Breast epithelium (tissue), 4 donors: Measurements from ENCODE around the gene FRMD4A. TPM values are rescaled to one million over a fixed set of nuclear protein-coding genes. Genes with fewer than 3 reads are reported as not detected.

Experiments
- DNase-seq, 2 donors: peaks; one replicate each; pipeline ENCODE4 v3.0.0-alpha.2; 2019; ENCODE audit warnings: low spot score in 2 of 2
- H3K27ac ChIP-seq, 2 donors: fragments of 200-600 bp; sonication (generic) in 1 of 2; one replicate each; pipeline ENCODE4 v1.5.1; 2016 to 2019; ENCODE audit warnings: mild to moderate bottlenecking in 1 of 2
- H3K27me3 ChIP-seq, 2 donors: fragments of 200-600 bp; sonication (generic) in 1 of 2; one replicate each; pipeline versions ENCODE4 v1.5.1 to v1.6.0; 2017 to 2019; ENCODE audit warnings: control low read depth in 1 of 2, mild to moderate bottlenecking in 1 of 2
- H3K36me3 ChIP-seq: fragments of 200-600 bp; one replicate; pipeline ENCODE4 v1.5.1; 2019
- H3K4me1 ChIP-seq, 2 donors: fragments of 200-600 bp; sonication (generic); one replicate each; pipeline ENCODE4 v1.5.1; 2016 to 2019; ENCODE audit warnings: control low read depth in 1 of 2
- H3K4me3 ChIP-seq, 3 donors: fragments of 200-600 bp; sonication (generic); 1 replicate in 2 of 3; 2 replicates in 1 of 3; pipeline ENCODE4 v1.5.1; 2016 to 2019; ENCODE audit warnings: mild to moderate bottlenecking in 3 of 3, moderate library complexity in 2 of 3
- H3K9me3 ChIP-seq, 2 donors: fragments of 200-600 bp; sonication (generic) in 1 of 2; one replicate each; pipeline ENCODE4 v1.5.1; 2016 to 2019; ENCODE audit warnings: control low read depth in 1 of 2
- POLR2A ChIP-seq: fragments of 450-650 bp; IDR thresholded peaks from one replicate; pipeline ENCODE4 v1.6.1; 2016; ENCODE audit warnings: antibody characterized with exemption, mild to moderate bottlenecking, moderate library complexity
- POLR2AphosphoS5 ChIP-seq, 3 donors: sonication (generic); formaldehyde crosslinking; IDR thresholded peaks; one replicate each; pipeline ENCODE4 v1.6.1; 2017; ENCODE audit warnings: antibody characterized with exemption in 3 of 3
- intact Hi-C: fragments of 100-400 bp; cut with DNase I; formaldehyde crosslinking; loops from one replicate; pipeline ENCODE4 v1.15.1; 2023; ENCODE audit warnings: low total_unique reads
- total RNA-seq, 3 donors: library from RNA; depleted of rRNA; stranded (reverse); fragments of >200 nt; gene quantifications; one replicate each; pipeline ENCODE4 v1.1.0, GENCODE V29; 2016
- TF ChIP-seq, protein P1 (sequence below), 3 donors: fragments of 450-650 bp; IDR thresholded peaks; one replicate each; pipeline ENCODE4 v1.5.1; 2016 to 2017; ENCODE audit warnings: antibody characterized with exemption in 3 of 3, mild to moderate bottlenecking in 3 of 3, moderate library complexity in 3 of 3

Gene FRMD4A
- total RNA-seq, 3 donors from 2014 or later: 27.5 to 107 (median 34.4) TPM

DNA sequence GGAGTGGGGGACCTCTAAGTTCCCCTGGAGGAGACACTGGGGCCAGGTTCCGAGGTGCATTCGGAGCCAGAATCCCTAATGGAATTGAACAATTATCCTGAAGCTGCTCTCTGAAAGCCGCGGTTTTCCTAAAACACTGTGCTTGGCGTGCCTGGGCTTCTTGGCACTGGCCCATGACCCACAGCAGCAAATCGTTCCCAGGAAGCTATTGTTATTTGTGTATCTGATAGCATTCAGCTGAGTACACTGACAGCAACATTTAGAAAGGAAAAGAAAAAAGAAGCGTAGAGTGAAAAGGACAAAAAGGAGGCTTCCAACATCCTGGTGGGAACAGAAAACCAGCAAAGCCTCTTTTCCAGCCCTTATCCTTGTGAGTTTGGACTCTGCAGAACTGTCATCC is 339.8 kb downstream of the FRMD4A start:
- H3K27me3 ChIP-seq: no peaks in the 10 kb centered on the region
- intact Hi-C loops: no loop called here
- TF ChIP-seq POLR2A (no peak), POLR2AphosphoS5 (IDR thresholded peaks at IDR 0.05) (no peak)
- TF ChIP-seq, protein P1, sequence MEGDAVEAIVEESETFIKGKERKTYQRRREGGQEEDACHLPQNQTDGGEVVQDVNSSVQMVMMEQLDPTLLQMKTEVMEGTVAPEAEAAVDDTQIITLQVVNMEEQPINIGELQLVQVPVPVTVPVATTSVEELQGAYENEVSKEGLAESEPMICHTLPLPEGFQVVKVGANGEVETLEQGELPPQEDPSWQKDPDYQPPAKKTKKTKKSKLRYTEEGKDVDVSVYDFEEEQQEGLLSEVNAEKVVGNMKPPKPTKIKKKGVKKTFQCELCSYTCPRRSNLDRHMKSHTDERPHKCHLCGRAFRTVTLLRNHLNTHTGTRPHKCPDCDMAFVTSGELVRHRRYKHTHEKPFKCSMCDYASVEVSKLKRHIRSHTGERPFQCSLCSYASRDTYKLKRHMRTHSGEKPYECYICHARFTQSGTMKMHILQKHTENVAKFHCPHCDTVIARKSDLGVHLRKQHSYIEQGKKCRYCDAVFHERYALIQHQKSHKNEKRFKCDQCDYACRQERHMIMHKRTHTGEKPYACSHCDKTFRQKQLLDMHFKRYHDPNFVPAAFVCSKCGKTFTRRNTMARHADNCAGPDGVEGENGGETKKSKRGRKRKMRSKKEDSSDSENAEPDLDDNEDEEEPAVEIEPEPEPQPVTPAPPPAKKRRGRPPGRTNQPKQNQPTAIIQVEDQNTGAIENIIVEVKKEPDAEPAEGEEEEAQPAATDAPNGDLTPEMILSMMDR (IDR thresholded peaks at IDR 0.05): no peak
- peak overlapping the region; percentile 81 to 90 for H3K27ac ChIP-seq
- no peaks in the 10 kb centered on the region for H3K9me3 ChIP-seq
- peaks cover 0 to 23% of the 10 kb centered on the region in 2 donors for H3K4me1 ChIP-seq
- peak overlapping the region; percentile 16 to 51 (median 18) for H3K4me3 ChIP-seq
- no peaks in the 10 kb centered on the region for H3K36me3 ChIP-seq
- peak in 1 of 2 donors; percentile 39 for DNase-seq

DNA sequence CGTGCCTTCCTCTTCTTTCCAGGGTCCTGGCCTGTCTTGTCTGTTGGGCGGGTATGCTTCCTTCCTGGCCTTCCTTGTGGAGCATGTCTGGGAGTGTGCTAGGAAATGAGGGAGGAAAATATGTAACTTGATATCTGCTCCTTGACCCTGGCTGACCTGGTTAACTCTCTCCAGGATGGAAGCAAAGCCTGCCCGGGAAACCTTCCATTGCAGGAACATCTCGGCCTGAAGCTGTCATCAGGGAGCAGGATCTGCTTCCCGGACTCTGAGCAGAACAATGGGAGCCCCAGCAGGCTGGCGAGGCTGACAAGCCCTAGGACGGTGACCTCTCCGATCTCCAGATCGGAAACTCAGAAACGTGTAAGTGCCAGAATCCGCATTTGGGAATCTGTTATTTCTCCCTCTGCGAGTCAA is 340.3 kb downstream of the FRMD4A start:
- DNase-seq: no peak
- no peaks in the 10 kb centered on the region for H3K27me3 ChIP-seq
- intact Hi-C loops: no loop called here
- peaks cover 0 to 23% of the 10 kb centered on the region in 2 donors for H3K4me1 ChIP-seq
- peak overlapping the region; percentile 16 to 51 (median 18) for H3K4me3 ChIP-seq
- no peaks in the 10 kb centered on the region for H3K9me3 ChIP-seq
- H3K27ac ChIP-seq: peak overlapping the region; percentile 81 to 90
- H3K36me3 ChIP-seq: no peaks in the 10 kb centered on the region
- TF ChIP-seq, protein P1 (IDR thresholded peaks at IDR 0.05): no peak
- TF ChIP-seq POLR2A: no peak
- TF ChIP-seq POLR2AphosphoS5 (IDR thresholded peaks at IDR 0.05): peak in 1 of 3 donors; percentile 32

DNA sequence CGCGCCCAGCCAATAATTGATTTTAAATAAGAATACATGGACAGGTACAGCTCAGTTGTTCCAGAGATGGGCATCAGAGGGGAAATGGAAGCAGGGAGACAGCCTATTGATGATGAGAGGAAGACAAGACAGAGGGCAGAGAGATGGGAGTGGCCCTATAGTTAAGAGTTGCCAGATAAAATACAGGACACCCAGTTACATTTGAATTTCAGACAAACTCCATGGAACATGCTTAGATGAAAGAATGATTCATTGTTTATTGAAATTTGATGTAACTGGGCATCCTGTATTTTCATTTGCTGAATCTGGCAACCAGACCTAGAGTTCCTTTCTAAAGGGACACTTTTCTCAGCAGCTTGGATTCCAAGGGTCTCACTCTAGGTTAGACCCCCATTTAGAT is 341.1 kb downstream of the FRMD4A start:
- Histone ChIP-seq H3K27me3 (no peaks in the 10 kb centered on the region), H3K9me3 (no peaks in the 10 kb centered on the region), H3K4me3 (no peak overlapping the region), H3K36me3 (no peaks in the 10 kb centered on the region), H3K4me1 (peaks cover 0 to 23% of the 10 kb centered on the region in 2 donors), H3K27ac (peak overlapping the region; percentile 81 to 90)
- TF ChIP-seq POLR2A (no peak), POLR2AphosphoS5 (IDR thresholded peaks at IDR 0.05) (no peak)
- TF ChIP-seq, protein P1 (IDR thresholded peaks at IDR 0.05): no peak
- no peak for DNase-seq
- intact Hi-C loops: no loop called here

DNA sequence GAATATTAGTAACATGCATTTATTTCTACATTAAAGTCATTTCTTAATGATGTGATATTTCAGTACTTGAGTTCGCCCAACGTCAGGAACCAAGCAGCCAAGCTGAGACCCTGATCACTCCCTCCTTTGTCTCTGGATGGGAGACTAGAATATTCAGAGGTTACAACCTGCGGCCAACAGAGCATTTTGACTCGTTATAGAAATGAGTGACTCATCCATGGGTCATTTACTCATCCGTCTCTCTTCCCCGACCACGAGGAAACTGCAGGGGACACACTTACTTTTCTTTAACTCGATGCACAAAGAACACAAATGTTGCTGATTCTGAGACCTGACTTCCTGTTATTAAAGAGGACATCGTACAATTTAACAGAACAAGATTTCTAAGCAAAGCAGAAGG is 343.3 kb downstream of the FRMD4A start:
- Histone ChIP-seq H3K27me3 (no peaks in the 10 kb centered on the region), H3K4me1 (peaks cover 0 to 22% of the 10 kb centered on the region in 2 donors), H3K4me3 (no peak overlapping the region), H3K9me3 (no peaks in the 10 kb centered on the region), H3K36me3 (no peaks in the 10 kb centered on the region), H3K27ac (peak overlapping the region in 1 of 2 donors; percentile 12)
- no peak for DNase-seq
- intact Hi-C loops: no loop called here
- no peak for TF ChIP-seq POLR2A
- no peak for TF ChIP-seq POLR2AphosphoS5 (IDR thresholded peaks at IDR 0.05)
- TF ChIP-seq, protein P1 (IDR thresholded peaks at IDR 0.05): no peak

DNA sequence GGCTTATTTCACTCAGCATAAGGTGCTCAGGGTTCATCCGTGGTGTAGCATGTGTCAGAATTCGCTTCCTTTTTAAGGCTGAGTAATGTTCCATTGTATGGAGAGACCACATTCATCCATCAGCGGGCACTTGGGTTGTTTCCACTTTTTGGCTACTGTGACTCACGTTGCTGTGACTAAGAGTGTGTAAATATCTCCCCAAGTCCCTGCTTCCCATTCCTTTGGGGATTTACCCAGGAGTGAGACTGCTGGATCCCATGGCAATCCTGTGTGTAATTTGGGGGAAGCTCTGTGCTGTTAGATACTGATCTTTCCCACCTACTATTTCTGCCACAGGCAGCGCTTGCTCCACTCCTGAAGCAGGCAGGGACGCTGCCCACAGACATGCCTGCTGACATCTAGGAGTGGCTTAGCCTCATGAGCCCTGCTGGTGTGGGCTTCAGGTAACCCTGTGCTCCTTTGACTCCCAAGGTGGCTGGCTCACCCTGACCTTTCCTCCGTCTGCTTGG is 346.0 kb downstream of the FRMD4A start:
- no peaks in the 10 kb centered on the region for H3K36me3 ChIP-seq
- H3K4me3 ChIP-seq: no peak overlapping the region
- no peak overlapping the region for H3K27ac ChIP-seq
- H3K9me3 ChIP-seq: no peaks in the 10 kb centered on the region
- peaks cover 0 to 2% of the 10 kb centered on the region in 2 donors for H3K4me1 ChIP-seq
- TF ChIP-seq POLR2AphosphoS5 (IDR thresholded peaks at IDR 0.05): no peak
- no peak for TF ChIP-seq POLR2A
- TF ChIP-seq, protein P1 (IDR thresholded peaks at IDR 0.05): no peak
- intact Hi-C loops: no loop called here
- no peaks in the 10 kb centered on the region for H3K27me3 ChIP-seq
- no peak for DNase-seq
